SK-N-SH treated with all-trans-retinoic acid at 6 μM for 48 hours (cell line): ENCODE results near the gene STK26.
"Not testable (repeated sequence)": the region's sequence is repeated elsewhere in the genome, so short reads cannot be mapped to it uniquely, and the experiment has no call there.

Experiments used
- ATAC-seq: fragments of 200-7000 bp; cut with Tn5 transposase; 3 replicates; pipeline ENCODE4 v1.9.1; 2020; ENCODE audit warnings: mild to moderate bottlenecking, moderate library complexity
- ARNTL ChIP-seq: fragments of 450-650 bp; formaldehyde crosslinking; IDR thresholded peaks from 2 replicates; pipeline ENCODE4 v1.5.0; 2020; ENCODE audit warnings: low read depth, mild to moderate bottlenecking, moderate library complexity, borderline replicate concordance
- BACH2 ChIP-seq: fragments of 250-450 bp; sonication (Bioruptor Pico); IDR thresholded peaks from 2 replicates; pipeline ENCODE4 v1.9.0; 2021; ENCODE audit warnings: mild to moderate bottlenecking, borderline replicate concordance
- CREB5 ChIP-seq: fragments of 250-450 bp; sonication (Bioruptor Pico); IDR thresholded peaks from 2 replicates; pipeline ENCODE4 v1.5.1; 2020; ENCODE audit warnings: low read depth, mild to moderate bottlenecking, moderate library complexity
- CSDC2 ChIP-seq: fragments of 250-450 bp; sonication (Bioruptor Pico); IDR thresholded peaks from 2 replicates; pipeline ENCODE4 v1.5.0; 2020; ENCODE audit warnings: mild to moderate bottlenecking, moderate library complexity
- CSRNP3 ChIP-seq: fragments of 250-450 bp; sonication (Bioruptor Pico); IDR thresholded peaks from 2 replicates; pipeline ENCODE4 v1.5.1; 2021; ENCODE audit warnings: mild to moderate bottlenecking, moderate library complexity
- ESRRG ChIP-seq: fragments of 250-450 bp; sonication (Bioruptor Pico); IDR thresholded peaks from 2 replicates; pipeline ENCODE4 v1.6.1; 2021; ENCODE audit warnings: mild to moderate bottlenecking
- ISL1 ChIP-seq: fragments of 250-450 bp; sonication (Bioruptor Pico); IDR thresholded peaks from 2 replicates; pipeline ENCODE4 v2.1.2; 2022; ENCODE audit warnings: mild to moderate bottlenecking, moderate library complexity
- OSR1 ChIP-seq: fragments of 250-450 bp; sonication (Bioruptor Pico); IDR thresholded peaks from 2 replicates; pipeline ENCODE4 v1.8.0; 2022; ENCODE audit warnings: moderate library complexity, mild to moderate bottlenecking, inconsistent platforms
- PATZ1 ChIP-seq: fragments of 250-450 bp; sonication (Bioruptor Pico); IDR thresholded peaks from 2 replicates; pipeline ENCODE4 v1.8.0; 2020; ENCODE audit warnings: mild to moderate bottlenecking, moderate library complexity, borderline replicate concordance
- POU6F1 ChIP-seq: fragments of 250-450 bp; sonication (Bioruptor Pico); IDR thresholded peaks from 2 replicates; pipeline ENCODE4 v1.8.0; 2021; ENCODE audit warnings: low read depth, mild to moderate bottlenecking, moderate library complexity, borderline replicate concordance
- PPARA ChIP-seq: fragments of 250-450 bp; sonication (Bioruptor Pico); IDR thresholded peaks from 2 replicates; pipeline ENCODE4 v1.5.0; 2020; ENCODE audit warnings: mild to moderate bottlenecking, borderline replicate concordance
- RARB ChIP-seq: fragments of 250-450 bp; sonication (Bioruptor Pico); IDR thresholded peaks from 2 replicates; pipeline ENCODE4 v1.8.0; 2021; ENCODE audit warnings: mild to moderate bottlenecking, moderate library complexity
- SNAI2 ChIP-seq: fragments of 250-450 bp; sonication (Bioruptor Pico); IDR thresholded peaks from 2 replicates; pipeline ENCODE4 v1.5.0; 2020; ENCODE audit warnings: mild to moderate bottlenecking, moderate library complexity
- TCF4 ChIP-seq: fragments of 250-450 bp; sonication (Bioruptor Pico); IDR thresholded peaks from 2 replicates; pipeline ENCODE4 v1.8.0; 2021; ENCODE audit warnings: mild to moderate bottlenecking, moderate library complexity, borderline replicate concordance
- TOX ChIP-seq: fragments of 250-450 bp; sonication (Bioruptor Pico); IDR thresholded peaks from 2 replicates; pipeline ENCODE4 v1.8.0; 2021; ENCODE audit warnings: mild to moderate bottlenecking, moderate library complexity, borderline replicate concordance
- TSHZ2 ChIP-seq: fragments of 250-450 bp; sonication (Bioruptor Pico); IDR thresholded peaks from 2 replicates; pipeline ENCODE4 v1.5.0; 2020; ENCODE audit warnings: mild to moderate bottlenecking, moderate library complexity
- ZC3H10 ChIP-seq: fragments of 250-450 bp; sonication (Bioruptor Pico); IDR thresholded peaks from 2 replicates; pipeline ENCODE4 v1.5.1; 2021; ENCODE audit warnings: mild to moderate bottlenecking, moderate library complexity
- ZFP3 ChIP-seq: fragments of 250-450 bp; sonication (Bioruptor Pico); IDR thresholded peaks from 2 replicates; pipeline ENCODE4 v1.5.0; 2020; ENCODE audit warnings: mild to moderate bottlenecking, moderate library complexity
- ZFP30 ChIP-seq: fragments of 450-650 bp; formaldehyde crosslinking; IDR thresholded peaks from 2 replicates; pipeline ENCODE4 v1.5.0; 2022; ENCODE audit warnings: mild to moderate bottlenecking, moderate library complexity
- ZNF565 ChIP-seq: fragments of 450-650 bp; formaldehyde crosslinking; conservative IDR thresholded peaks from 2 replicates; pipeline ENCODE4 v1.5.0; 2020; ENCODE audit warnings: low read depth, mild to moderate bottlenecking, moderate library complexity
- ZNF70 ChIP-seq: fragments of 450-650 bp; formaldehyde crosslinking; IDR thresholded peaks from 2 replicates; pipeline ENCODE4 v1.5.0; 2020; ENCODE audit warnings: mild to moderate bottlenecking, moderate library complexity
- ZNF8 ChIP-seq: fragments of 450-650 bp; formaldehyde crosslinking; IDR thresholded peaks from 2 replicates; pipeline ENCODE4 v1.5.0; 2020; ENCODE audit warnings: mild to moderate bottlenecking, moderate library complexity

The STK26 gene

GRCh38 chrX:132045456-132045855, 22.4 kb downstream of the STK26 start:
- TF ChIP-seq ZFP3 (CRISPR knock-in tag) (no peak), ARNTL (no peak), ZC3H10 (CRISPR knock-in tag) (no peak), ISL1 (CRISPR knock-in tag) (peak; percentile 49)
- no peak for ATAC-seq

- TF ChIP-seq PPARA (no peak), BACH2 (CRISPR knock-in tag) (no peak), ESRRG (CRISPR knock-in tag) (no peak), ISL1 (CRISPR knock-in tag) (no peak), ZFP30 (CRISPR knock-in tag) (no peak), CSDC2 (CRISPR knock-in tag) (no peak), ARNTL (no peak), CSRNP3 (CRISPR knock-in tag) (no peak), ZC3H10 (CRISPR knock-in tag) (no peak), ZNF8 (CRISPR knock-in tag) (no peak), ZNF70 (no peak), TCF4 (CRISPR knock-in tag) (no peak), CREB5 (CRISPR knock-in tag) (no peak), POU6F1 (no peak), ZNF565 (CRISPR knock-in tag) (no peak), ZFP3 (CRISPR knock-in tag) (no peak), OSR1 (CRISPR knock-in tag) (no peak), SNAI2 (no peak), TOX (CRISPR knock-in tag) (no peak), RARB (CRISPR knock-in tag) (no peak)
- ATAC-seq, result no peak
Measured at GRCh38 chrX:132046533-132046932, 23.4 kb downstream of the STK26 start.

GRCh38 chrX:132051778-132052177, 28.7 kb downstream of the STK26 start:
- ATAC-seq, result not testable (repeated sequence)

GRCh38 chrX:132058050-132058449, 34.9 kb downstream of the STK26 start:
- no peak for ATAC-seq
- TF ChIP-seq ZNF565 (CRISPR knock-in tag) (no peak), RARB (CRISPR knock-in tag) (no peak), TSHZ2 (CRISPR knock-in tag) (no peak), ZNF8 (CRISPR knock-in tag) (no peak), PPARA (no peak), ESRRG (CRISPR knock-in tag) (no peak), PATZ1 (CRISPR knock-in tag) (no peak), ARNTL (no peak), TOX (CRISPR knock-in tag) (no peak), ISL1 (CRISPR knock-in tag) (no peak), ZFP30 (CRISPR knock-in tag) (no peak), ZC3H10 (CRISPR knock-in tag) (no peak), ZNF70 (no peak), CREB5 (CRISPR knock-in tag) (no peak), CSRNP3 (CRISPR knock-in tag) (no peak), ZFP3 (CRISPR knock-in tag) (no peak), OSR1 (CRISPR knock-in tag) (no peak), SNAI2 (no peak)
